Stimulated activated CD4-positive, alpha-beta T cell treated with anti-CD3 and anti-CD28 coated beads, Interleukin-4, amount 100 ng/mL, for 48 hours (primary cell): ENCODE results near the gene CELSR1.

Source experiments
- DNase-seq, 2 donors: peaks; one replicate each; pipeline ENCODE4 v3.0.0-alpha.2; 2020; ENCODE audit warnings: low read depth in 2 of 2

CELSR1 gene

DNA sequence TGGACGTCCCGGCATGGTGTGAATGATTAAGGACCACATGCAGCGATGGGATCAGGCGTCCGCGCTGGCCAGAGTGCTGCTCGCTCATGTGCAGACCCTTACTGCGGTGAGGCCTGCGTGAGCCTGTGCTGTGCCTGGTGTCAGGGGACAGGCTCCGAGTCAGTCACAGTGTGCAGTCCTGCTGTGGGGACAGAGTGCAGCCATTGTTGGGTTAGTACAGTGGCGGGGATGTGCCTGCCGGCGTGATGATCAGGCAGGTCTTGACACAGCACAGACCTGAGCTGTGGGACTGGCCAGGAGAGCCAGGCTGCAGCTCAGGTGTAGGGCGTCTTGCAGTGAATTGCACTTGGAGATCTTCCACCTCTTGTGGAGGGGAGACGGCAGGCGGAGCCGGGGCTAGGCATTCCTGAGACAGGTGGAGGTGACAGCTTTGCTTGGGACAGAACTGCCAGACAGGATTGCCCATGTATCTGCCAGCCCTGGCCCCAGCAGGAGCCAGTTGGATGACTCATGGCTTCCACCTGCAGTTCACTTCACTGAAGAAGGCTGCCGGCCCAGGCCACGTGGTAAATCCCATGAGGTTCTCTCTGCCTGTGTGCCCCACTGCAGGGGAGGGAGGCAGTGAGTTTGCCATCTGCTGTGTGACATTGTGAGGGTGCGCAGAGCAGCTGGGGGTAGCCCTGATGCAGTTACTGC is 184.6 kb downstream of the CELSR1 start:
- no peak for DNase-seq

GRCh38 chr22:46352276-46352675 is 185.1 kb downstream of the CELSR1 start:
- no peak for DNase-seq

GRCh38 chr22:46351767-46352166 is 185.7 kb downstream of the CELSR1 start:
- no peak for DNase-seq

DNA sequence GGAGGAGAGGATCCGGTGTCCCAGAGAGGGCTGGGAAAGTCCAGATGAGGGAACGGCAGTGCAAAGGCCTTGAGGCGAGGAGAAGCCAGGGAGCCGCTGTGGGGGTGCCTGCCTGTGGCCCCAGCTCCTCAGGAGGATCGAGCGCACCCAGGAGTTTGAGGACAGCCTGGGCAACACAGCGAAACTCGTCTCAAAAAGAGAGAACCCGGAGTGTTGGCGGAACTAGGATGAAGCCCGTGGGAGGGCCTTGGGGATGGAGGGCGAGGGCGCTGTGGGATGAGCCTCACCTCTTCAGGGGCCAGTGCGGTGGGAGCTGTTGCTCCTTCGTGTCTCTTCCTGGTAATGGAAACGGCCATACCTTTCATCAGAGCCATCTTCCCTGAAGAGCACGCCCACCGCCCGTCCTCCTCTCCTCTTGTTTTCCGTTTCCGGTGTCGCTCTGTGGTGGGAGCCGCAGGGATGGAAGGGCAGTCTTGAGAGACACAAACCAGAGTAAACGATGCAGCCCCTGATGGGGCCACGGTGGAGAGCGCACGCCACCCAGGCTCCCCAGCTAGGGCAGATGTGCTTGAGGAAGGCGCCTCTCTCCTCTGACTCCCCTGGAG is 186.2 kb downstream of the CELSR1 start:
- no peak for DNase-seq

DNA sequence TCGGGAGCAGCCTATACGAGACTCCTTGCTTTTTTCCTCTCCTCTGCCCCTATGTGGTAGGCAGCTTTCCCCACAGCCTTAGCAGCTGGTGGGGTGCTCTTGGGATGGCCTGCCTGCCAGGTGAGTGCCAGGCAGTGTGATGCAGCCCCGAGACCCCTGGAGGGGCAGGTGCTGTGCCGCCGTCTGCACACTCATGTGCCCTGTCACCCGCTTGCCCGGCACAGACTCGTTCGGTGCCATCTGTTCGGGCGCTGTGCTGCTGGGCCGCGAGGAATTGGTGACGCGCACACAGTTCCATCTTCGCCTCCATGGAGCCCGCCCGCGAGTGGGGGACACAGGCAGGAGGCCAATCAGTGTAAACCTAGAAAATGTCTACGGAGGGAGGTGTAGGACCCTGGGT is 186.8 kb downstream of the CELSR1 start:
- DNase-seq, result no peak

DNA sequence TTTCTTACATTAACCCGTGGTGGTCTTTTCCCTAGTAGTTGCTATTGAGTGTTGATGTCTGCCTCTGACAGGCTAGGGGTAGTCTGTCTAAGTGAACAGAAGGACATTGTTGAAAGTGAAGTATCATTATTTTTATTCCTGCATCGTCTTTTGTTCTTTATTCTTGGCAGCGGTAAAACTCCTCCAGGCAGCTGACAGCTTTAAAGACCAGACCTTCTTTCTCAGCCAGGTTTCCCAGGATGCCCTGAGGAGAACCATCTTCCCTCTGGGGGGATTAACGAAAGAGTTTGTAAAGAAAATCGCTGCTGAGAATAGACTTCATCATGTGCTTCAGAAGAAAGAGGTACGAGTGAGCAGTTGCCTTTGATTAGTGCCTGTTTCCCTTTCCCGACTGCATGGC is 187.3 kb downstream of the CELSR1 start:
- no peak for DNase-seq

DNA sequence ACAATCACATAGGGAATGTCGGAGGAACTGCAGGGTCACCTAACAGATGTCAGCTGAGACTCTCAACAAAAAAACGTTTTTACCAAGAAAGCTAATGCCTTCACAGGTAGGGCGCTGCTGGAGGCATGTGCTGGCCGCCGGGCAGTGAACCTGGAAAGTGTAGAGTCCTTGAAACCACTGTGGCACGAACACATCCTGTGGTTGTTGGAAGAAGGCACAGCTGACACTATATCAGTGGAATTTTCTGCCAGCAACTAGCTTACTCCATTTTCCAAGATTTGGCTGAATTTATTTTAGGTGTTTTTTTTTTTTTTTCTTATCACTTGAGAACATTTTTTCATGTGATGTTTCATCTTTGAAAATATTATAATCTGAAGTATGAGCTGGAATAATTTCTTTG is 187.7 kb downstream of the CELSR1 start:
- DNase-seq, result no peak

GRCh38 chr22:46349238-46349637 is 188.2 kb downstream of the CELSR1 start:
- no peak for DNase-seq

DNA sequence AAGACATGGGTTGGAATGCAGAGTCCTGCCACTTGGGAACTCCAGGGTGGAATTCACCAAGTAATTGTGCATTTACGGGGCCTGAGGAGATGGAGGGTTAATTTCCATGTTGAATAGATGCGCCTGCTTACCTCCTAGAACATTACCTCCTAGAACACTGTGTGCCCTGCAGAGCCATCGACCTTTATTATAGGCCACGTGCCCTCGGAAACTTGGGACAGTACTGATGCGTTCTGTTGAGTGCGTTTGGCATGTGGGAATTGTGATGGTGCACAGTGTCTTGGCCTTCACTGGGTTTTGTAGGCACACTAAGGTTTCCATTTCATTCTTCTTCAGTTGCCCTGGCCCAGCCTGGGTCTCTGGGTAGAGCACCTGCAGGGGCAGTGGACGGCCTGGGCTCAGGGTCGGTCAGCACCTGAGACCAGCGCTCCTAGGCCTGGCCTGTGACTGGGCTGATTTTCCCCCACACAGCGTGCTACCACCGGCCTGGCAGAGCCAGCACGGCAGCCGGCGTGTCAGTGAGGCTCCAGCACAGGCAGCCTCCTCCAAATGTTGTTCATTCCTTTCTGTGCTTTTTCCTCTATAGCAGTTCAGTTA is 189.2 kb downstream of the CELSR1 start:
- no peak for DNase-seq

- DNase-seq, result no peak
Measured at GRCh38 chr22:46347646-46348045, 189.8 kb downstream of the CELSR1 start.

DNA sequence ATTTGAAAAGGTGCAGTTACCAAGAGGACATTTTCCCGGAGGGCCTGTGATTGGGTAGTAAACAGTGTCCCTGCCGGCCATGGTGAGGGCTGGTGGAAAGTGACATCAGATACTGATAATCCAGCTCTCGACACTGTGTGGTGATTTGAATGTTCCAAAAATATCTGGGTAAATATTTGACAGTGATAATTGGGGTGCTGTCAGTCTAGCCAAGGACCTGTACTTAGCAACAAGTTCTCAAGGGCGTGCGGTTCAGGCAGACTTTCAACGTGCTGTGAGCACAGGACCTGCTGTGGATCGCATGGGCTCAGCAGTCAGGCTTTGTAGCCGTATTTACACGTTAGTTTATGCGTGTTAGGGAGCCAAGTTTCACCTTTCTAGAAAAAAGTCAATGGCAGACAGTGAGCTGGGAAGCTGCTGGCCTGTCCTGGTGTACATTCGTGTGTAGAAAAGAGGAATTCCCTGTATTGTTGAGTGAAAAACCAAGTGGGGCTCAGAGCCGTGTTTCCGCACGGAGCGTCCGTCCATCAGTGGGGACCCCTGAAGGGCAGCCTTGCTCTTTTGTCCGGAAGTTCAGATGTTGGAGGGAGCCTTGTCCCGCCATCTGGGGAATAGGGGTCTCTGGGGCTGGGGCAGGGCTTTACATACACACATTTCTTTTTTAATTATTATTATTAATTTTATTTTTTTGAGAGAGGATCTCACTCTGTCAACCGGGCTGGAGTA is 190.6 kb downstream of the CELSR1 start:
- DNase-seq, result no peak

- no peak for DNase-seq
Measured at GRCh38 chr22:46340676-46341075, 196.7 kb downstream of the CELSR1 start.

- no peak for DNase-seq
Measured at GRCh38 chr22:46339956-46340355, 197.5 kb downstream of the CELSR1 start.

DNA sequence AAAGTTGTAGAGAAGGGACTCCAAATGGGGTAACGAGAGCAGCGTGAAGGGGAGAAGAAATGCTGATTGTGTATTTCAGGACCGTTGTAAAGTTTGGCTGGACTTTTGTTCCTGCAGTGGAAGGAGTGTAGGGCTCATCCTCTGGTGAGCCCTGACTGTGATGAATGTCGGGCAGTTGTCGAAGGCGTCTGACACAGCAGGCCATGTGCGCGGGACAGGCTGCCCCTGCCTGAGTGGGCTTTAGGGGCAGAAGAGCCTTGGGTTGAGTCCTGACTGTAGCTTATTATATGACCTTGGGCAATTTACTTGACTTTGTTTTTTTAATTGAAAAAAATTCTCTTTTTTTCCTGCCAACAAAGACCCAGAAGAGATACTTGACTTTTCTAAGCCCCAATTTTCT is 198.8 kb downstream of the CELSR1 start:
- no peak for DNase-seq

DNA sequence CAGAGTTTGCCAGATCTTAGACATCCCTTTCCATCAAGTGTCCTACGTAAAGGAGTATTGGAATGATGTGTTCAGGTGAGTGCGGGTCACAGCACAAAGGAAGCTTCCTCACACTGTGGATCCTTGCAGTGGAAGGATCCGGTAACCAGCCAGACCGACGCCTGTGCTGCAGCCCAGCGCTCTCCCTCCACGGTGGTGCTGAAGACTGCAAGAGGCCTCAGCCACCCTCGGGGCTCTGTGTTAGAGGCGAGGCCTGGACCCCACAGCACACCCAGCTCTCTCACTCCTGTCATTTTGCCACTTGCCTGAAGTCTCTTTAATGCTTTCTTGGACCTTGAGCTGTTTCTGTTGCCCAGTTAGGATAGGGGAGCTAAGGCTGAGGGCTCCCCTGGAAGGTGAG is 199.6 kb downstream of the CELSR1 start:
- no peak for DNase-seq

DNA sequence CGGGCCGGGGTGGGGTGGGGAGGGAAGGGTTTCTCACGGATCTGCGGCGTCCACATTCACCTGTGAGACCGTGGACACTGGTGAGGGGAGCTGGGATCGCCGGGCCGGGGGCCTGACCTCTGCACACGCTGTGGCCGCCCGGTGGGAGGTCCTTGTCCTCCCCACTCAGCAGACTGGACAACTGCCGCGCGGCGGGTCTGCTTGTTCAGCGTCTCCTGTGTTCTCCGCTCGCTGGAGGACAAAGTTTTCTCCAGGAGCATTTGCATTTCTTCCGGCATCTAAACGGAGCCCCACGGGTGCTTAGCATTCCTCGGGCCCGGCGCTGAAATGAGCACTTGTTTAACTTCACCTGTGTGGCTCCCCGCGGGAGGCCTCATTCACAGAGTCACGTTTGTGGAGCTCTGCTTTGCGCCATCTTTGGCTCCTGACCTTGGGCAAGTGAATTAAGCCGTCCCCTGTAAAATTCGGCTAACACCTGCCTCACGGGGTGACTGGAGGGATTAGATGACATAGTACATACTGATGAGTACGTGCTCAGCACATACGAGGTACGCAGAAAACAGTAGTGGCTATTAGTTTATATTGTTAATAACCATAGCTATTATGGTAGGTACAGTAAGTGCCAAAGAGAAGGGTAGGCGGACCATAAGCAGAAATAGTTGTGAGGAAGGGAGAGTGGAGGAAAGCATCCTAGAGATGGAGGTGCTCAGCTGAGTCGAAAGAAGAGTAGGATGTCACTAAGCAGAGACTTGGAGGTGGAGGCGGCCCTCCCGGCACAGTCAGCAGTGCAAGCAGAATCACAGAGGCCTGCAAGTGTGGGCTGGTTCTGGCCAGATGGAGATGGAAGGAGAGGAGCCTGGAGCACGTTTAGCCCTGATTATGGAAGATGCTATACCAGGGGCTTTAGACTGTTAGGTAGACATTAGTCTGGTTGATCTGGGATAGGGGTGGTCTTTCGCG is 201.0 kb downstream of the CELSR1 start:
- DNase-seq, result no peak

- peak; percentile 62 to 70 for DNase-seq
Measured at GRCh38 chr22:46335201-46336118, 202.0 kb downstream of the CELSR1 start, which contains the start of gene TRMU. TRMU (plus strand) TSS chr22:46335714; CDS start chr22:46335765, 51 bp downstream.

DNA sequence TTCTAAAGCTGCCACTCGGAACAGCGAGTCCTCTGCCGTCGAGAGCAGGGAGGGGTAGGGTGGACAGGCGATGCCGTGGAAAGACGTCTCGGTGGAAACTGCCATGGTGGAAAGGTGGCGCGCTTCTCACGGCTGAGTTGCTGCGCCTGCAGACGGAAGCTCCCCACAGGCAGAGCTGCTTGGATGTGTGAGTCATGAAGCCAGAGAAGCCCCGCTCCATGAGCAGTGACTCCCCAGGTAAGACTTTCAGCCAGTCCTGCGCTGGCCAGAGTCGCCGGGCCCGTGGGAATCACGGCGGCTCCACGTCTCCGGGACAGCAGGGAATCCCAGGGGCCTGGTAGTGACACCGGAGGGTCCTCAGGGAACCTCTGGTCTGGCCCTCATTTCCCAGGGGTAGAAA is 205.9 kb downstream of the CELSR1 start:
- DNase-seq, result no peak

DNA sequence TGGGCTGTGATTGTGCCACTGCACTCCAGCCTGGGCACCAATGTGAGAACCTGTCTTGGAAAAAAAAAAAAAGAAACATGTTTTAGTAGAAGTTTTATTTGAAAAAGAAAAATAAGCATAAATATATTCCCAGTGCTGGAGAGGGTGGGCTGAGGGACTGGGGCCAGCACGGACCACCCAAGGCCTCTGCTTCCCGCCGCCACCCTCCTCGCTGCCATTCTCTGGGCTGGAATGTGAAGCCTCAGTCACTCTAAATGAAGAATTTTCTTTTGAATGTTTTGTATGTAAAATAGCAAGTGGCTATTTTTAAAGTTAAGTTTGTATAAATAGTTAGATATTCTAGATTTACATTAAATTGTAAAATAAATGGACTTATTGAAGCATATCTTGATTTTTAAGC is 207.0 kb downstream of the CELSR1 start:
- no peak for DNase-seq

DNA sequence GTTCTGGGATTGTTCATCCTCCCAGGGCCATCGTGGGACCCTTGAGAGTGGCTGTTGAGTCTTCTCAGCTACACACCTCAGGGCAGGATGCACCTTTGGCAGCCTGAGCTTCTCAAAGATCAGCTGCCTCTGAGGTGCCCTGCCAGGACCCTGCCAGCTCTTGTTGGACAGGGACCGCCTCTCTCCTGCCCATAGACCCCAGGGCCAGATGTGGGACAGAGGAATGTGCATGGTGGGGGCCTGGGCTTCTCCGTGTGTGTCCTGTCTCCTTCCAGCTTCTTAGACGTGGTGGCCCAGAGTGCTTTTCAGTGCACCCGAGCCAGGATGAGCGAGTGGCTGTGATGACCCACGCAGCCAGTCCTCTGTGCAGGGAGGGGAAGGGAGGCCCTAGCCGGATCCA is 207.8 kb downstream of the CELSR1 start:
- DNase-seq, result no peak
